ENCODE measurements around the gene TOR1A. TPM values are rescaled to one million over a fixed set of nuclear protein-coding genes. Genes with fewer than 3 reads are reported as not detected.

TOR1A gene
- total and polyA plus RNA-seq, 2 experiments from 2014 or later, result 23.6 to 45.7 TPM

DNA sequence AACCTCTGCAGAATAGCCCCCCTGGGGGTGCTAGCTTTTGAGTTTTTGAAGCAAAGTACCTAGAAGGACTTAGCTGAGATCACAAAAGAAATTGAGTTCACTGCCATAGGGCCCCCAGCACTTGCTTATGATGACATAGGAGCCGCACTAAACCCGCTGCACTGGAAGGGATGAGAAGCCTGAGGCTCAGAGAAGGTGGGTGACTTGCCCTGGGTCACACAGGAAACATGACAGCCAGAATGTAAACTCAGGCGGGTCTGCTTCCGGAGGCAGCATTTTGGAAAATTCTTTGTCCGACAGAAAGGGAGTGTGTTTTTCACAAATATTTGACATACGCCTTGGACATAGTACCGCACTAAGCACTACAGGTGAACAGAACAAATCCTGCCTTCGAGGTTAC is 29.4 kb downstream of the TOR1A start:
- no peak for TF ChIP-seq NANOG (IDR thresholded peaks at IDR 0.05; ENCODE audit: borderline replicate concordance)
- no peak for TF ChIP-seq ZNF462 (CRISPR knock-in tag; IDR thresholded peaks at IDR 0.05)
- no peak for TF ChIP-seq ZNF114 (CRISPR knock-in tag; IDR thresholded peaks at IDR 0.05)
- TF ChIP-seq JUNB (IDR thresholded peaks at IDR 0.05; ENCODE audit: unreplicated experiment), result no peak
- no peak for TF ChIP-seq EZH2 (IDR thresholded peaks at IDR 0.05; ENCODE audit: low read depth, unreplicated experiment)
- no peak for TF ChIP-seq REST (IDR thresholded peaks at IDR 0.05; ENCODE audit: unreplicated experiment)
- no peak for TF ChIP-seq POLR2AphosphoS5 (IDR thresholded peaks at IDR 0.05; ENCODE audit: low read depth)
- TF ChIP-seq STAT1 (IDR thresholded peaks at IDR 0.05; ENCODE audit: unreplicated experiment), result no peak
- no peak for TF ChIP-seq ZNF331 (CRISPR knock-in tag; IDR thresholded peaks at IDR 0.05; ENCODE audit: low read depth)
- TF ChIP-seq CREB1 (CRISPR knock-in tag; IDR thresholded peaks at IDR 0.05; ENCODE audit: low read depth), result no peak

More for the DNA sequence above, 29.4 kb downstream of the TOR1A start:
- Histone ChIP-seq H3K27ac (ENCODE audit: low read depth) (no peak overlapping the region), H3F3A (replicated peaks; ENCODE audit: low read depth) (no peaks in the 10 kb centered on the region), H4K20me1 (replicated peaks; ENCODE audit: insufficient read depth) (peaks cover 3% of the 10 kb centered on the region; the same call in 1 of the 2 replicates), H3K4me2 (no peak overlapping the region), H3K4me1 (ENCODE audit: insufficient read depth) (no peaks in the 10 kb centered on the region), H2AFZ (no peak overlapping the region), H3K4me3 (no peak overlapping the region), H3K9me2 (ENCODE audit: insufficient read depth) (no peaks in the 10 kb centered on the region), H3K79me2 (replicated peaks; ENCODE audit: insufficient read depth) (no peaks in the 10 kb centered on the region), H3K27me3 (ENCODE audit: insufficient read depth) (no peaks in the 10 kb centered on the region), H3K36me3 (ENCODE audit: insufficient read depth) (no peaks in the 10 kb centered on the region)
- Mint-ChIP-seq H3K27ac (no peak overlapping the region), H3K36me3 (ENCODE audit: low read depth) (no peaks in the 10 kb centered on the region), H3K4me3 (no peak overlapping the region), H3K4me1 (no peaks in the 10 kb centered on the region), H3K9me3 (no peaks in the 10 kb centered on the region; the same call in 2 of the 3 replicates), H3K27me3 (ENCODE audit: insufficient read depth, low read depth, poor library complexity) (peaks cover 2% of the 10 kb centered on the region)
- no peak for DNase-seq (ENCODE audit: low spot score)
- ATAC-seq, result no peak

Data from GM23338 (cell line).